HG02610 (cell line): ENCODE measurements around the gene SYS1.

Source experiments
- ATAC-seq: cut with Tn5 transposase; IDR thresholded peaks from one replicate; pipeline ENCODE4 v1.9.1; 2021; ENCODE audit warnings: mild to moderate bottlenecking, moderate library complexity; ENCODE audit not compliant: unreplicated experiment

The SYS1 gene

GRCh38 chr20:45362804-45363610 is at the start of gene SYS1:
Gene SYS1, plus strand, starts transcription at chr20:45363156. Its CDS starts 376 bp downstream, at chr20:45363532.
- ATAC-seq = peak; percentile 75

GRCh38 chr20:45313943-45314342 is 49.0 kb upstream of the SYS1 start:
- ATAC-seq = no peak

DNA sequence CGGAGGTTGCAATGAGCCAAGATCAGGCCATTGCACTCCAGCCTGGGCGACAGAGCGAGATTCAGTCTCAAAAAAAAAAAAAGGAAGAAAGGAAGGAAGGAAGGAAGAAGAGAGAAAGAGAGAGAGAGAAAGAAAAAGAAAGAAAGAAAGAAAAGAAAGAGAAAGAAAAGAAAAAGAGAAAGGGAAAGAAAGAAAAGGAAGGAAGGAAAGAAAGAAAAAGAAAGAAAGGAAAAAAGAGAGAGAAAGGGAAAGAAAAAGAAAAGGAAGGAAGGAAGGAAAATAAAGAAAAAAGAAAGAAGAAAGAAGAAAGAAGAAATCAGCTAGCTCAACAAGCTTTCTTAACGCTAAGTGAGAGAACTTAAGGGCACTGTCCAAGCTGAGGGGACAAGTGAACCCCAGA is 47.3 kb upstream of the SYS1 start:
- no peak for ATAC-seq

DNA sequence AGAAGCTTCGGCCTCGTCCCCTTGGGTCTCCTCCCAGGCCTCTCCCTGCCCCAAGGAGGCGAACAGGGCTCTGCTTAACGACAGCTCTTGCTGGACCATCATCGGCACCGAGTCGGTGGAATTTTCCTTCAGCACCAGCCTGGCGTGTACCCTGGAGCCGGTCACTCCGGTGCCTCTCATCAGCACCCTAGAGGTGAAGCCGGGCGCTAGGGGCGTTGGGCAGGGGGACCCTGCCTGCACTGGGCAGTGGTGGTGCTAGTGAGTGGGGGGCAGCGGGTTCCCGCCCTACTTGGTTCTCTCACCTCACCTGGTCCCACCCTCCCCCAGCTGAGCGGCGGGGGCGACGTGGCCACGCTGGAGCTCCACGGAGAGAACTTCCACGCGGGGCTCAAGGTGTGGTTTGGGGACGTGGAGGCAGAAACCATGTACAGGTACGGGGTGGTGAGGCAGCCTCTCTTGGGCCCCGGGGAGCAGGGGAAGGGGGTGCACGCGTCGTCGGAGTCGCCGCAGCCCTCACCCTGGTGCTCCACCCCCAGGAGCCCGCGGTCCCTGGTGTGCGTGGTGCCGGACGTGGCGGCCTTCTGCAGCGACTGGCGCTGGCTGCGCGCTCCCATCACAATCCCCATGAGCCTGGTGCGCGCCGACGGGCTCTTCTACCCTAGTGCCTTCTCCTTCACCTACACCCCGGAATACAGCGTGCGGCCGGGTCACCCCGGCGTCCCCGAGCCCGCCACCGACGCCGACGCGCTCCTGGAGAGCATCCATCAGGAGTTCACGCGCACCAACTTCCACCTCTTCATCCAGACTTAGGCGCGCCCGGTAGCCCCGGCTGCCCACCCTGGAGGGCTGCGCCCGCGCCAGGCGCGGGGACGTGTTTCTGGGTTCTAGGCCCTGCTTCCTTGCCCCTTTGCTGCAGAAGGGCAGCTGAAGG is 46.5 kb upstream of the SYS1 start:
- ATAC-seq = no peak

- no peak for ATAC-seq
Observed at GRCh38 chr20:45317826-45318225, 45.1 kb upstream of the SYS1 start.

DNA sequence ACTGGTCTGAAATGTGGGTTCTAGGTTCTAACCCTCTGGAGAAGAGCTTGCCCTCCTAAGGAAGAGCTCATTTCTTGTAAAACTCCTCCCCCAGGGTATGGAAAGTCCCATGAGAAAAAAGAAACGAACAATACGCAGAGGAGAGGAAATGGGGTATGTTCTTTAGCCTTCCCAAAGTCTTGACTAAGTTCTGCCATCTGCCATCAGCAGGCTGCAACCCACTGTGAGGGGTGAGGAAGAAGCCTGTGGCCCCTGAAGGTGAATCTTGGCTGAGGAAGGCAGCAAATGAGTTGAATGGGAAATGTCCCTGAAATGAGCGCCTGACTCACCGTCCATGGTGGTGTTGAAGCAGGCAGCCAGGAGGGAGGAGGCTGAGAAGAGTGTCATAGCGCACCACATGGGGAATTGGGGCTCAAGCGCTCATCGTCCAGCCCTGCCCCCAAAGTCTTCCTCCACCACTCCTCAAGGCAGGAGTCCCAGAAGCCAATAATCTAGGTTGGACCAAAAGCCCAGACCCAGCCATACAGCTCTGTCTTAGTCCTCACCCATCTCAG is 44.5 kb upstream of the SYS1 start:
- no peak for ATAC-seq

DNA sequence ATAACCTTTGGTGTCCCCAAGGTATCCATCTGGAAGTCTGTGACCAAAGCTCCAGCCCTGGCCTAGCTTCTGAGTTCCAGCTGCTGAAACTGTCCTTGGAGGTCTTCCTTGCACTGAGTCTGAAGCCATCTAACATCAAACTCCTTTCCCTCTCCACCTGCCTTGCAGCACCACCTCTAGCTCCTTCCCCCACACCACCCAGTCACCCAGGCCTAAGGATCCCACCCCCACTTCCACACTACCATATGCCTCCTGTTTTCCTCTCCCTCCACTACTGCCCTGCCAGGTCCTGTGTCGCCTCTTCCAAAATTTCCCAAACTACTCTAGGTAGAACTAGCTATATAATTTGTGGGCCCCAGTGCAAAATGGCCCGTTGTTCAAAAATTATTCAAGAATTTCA is 44.0 kb upstream of the SYS1 start:
- ATAC-seq = no peak

DNA sequence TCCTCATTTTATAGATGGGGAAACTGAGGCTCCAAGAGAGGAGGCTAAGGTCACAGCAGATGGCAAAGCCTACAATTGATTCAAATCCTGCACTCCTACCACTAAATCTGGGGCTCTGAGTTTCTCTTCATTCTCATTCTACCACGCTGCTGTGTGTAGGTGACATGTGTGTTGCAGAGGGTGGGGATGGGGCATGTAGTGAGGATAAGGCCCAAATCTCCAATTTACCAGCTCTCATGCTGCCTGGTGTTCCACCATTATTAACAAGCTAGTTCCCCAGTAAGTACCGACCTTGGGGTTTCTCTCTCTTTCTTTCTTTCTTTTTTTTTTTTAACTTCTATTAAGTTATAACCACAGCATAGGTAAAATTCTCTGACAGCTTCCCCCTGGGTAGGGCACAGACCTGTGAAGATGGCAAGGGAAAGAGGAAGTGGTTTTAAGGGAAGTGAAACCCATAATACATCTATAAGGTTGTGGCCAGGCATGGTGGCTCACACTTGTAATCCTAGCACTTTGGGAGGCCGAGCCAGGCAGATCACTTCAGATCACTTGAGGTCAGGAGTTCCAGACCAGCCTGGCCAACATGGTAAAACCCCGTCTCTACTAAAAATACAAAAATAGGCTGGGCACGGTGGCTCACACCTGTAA is 41.9 kb upstream of the SYS1 start:
- no peak for ATAC-seq

DNA sequence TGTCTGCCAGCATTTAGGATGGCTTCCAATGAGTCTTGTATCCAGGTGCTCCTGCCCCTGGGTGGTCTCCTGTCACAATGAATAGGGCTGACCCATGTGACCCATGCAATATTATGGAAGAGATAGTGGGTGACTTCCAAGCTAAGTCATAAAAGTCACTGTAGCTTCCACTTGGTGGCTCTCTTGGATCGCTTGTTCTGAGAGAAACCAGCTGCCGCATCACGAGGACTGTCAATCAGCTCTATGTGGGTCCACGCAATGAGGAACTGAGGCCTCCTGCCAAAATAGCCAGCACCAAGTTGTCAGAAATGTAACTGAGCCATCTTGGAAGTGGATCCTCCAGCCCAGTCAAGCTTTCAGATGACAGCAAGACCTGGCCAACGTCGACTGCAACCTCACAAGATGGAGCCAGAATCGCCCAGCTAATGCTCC is 40.0 kb upstream of the SYS1 start:
- ATAC-seq = no peak

DNA sequence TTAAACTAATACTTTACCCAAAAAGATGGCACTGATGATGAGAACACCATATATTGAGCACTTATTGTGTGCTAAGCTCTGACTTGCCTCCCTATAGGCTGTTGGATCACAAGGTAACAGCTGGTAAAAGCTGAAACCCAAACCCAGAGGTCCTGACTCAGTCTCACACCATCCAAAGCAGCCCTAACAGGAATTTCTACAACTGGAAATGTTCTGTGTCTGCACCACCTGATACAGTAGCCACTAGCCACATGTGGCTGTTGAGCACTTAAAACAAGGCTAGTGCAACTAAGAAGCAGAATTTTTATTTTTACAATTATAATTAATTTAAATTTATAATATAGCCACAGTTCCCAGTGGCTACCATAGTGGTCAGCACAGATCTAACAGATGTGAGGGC is 39.2 kb upstream of the SYS1 start:
- ATAC-seq = no peak

DNA sequence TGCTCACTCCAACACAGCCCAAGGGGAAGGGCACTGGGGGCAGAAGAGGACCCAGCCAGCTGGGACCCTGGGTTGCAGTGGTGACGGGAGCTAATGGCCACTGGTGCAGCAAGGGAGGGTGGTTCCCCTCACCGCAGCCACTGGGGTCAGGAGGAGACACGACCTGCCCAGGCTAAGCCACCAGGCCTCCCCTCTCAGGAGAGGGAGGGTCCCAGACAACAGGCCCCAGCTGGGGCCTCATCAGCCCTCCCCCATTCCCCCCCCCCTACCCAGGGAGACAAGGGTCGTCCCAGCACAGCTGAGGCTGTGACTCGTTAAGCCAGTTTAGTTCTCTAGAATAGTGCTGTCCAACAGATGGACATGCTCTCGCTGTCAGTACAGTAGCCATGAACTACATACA is 37.6 kb upstream of the SYS1 start:
- ATAC-seq = no peak

GRCh38 chr20:45328451-45328850 is 34.5 kb upstream of the SYS1 start:
- ATAC-seq = no peak

GRCh38 chr20:45329497-45330319 is 33.2 kb upstream of the SYS1 start:
- ATAC-seq = no peak

- no peak for ATAC-seq
Observed at GRCh38 chr20:45330476-45330875, 32.5 kb upstream of the SYS1 start.

DNA sequence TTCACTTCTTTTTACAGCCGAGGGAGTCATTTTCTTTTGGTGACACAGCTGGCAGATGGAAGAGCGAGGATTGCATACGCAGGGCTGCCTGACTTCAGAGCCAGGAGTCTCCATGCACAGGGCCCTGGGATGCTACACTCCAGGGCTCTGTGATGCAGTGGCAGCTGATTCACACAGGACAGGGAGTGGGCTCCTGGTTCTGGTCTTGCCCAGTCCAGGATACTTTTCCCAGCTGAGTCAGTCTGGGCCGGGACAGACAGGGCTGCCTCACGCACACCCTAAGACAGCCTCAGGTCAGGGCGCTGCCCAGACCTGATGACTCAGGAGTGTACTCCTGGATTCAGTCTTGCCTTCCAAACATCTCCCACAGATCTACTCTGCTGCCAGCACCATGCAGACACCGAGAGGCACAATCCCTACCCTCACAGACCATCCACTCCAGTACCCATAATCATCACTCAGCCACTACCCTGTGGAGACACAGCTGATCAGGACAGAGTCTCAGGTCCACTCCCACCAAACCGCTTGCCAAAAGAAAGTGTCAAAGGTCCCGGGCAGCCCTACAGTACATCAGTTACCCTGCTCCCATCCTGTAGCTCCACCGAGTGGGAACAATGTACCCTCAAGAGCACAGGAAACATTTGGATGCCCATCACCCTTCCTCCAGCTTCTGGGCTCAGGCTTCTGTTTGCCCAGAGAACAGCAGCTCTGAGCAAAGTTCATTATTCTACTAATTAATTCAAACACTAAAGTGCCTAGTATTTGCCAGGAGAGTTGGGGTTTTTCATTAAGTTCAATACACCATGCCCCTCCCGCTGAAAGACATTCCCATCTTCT is 26.2 kb upstream of the SYS1 start:
- no peak for ATAC-seq

DNA sequence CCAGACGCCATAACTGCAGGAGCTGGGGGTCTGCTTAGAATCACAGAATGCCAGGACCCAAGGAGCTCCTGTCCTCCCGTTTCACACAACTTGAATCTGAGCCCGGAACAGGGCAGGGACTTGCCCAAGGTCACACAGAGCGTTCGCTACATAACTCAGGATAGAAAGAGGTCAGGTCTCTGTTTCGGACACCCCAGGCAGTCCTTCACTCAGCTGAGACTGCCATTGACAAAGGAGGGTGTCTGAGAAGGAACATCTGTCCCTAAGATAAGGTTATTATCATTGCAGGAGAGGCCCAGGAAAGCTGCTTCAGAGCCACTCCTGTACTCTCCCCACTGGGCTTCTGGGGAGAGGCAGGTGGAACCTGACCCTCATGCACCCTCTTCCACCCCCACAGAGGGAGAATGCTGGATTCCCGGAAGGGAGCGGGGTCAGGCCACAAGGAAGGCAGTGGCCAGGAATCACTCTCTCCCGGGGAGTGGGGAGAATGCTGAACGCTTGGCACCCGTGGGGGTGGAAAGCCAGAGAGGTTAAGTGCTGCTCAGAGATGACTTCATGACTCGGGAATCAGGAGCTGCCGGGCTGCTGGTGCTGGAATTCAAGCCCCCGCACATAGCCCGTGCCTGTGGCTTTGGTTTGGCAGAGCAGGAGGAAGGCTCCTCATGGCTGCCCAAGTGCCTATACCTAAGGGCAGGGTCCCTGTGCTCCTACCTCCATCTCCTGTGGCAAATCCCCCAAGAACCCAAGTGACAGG is 25.4 kb upstream of the SYS1 start:
- no peak for ATAC-seq

GRCh38 chr20:45338121-45339030 is 24.6 kb upstream of the SYS1 start:
- ATAC-seq = no peak

GRCh38 chr20:45339084-45339483 is 23.9 kb upstream of the SYS1 start:
- ATAC-seq = no peak
